NCI-H510A treated with DMSO at 0.1 percent for 48 hours (cell line): ENCODE data around the gene CNBD2.
"Not testable (repeated sequence)": the region's sequence is repeated elsewhere in the genome, so short reads cannot be mapped to it uniquely, and the experiment has no call there.

Experiments used
- DNase-seq: peaks from one replicate; lab custom pipeline; 2025; lab: John Stamatoyannopoulos, UW

CNBD2 gene

GRCh38 chr20:35967979-35968640, at the start of gene CNBD2:
Gene CNBD2, plus strand, starts transcription at chr20:35968590. Its CDS starts 173 bp downstream, at chr20:35968763.
- no peak for DNase-seq

- no peak for DNase-seq
Observed at GRCh38 chr20:35920523-35920922, 47.9 kb upstream of the CNBD2 start.

- DNase-seq, result no peak
Observed at GRCh38 chr20:35929301-35929700, 39.1 kb upstream of the CNBD2 start.

DNA sequence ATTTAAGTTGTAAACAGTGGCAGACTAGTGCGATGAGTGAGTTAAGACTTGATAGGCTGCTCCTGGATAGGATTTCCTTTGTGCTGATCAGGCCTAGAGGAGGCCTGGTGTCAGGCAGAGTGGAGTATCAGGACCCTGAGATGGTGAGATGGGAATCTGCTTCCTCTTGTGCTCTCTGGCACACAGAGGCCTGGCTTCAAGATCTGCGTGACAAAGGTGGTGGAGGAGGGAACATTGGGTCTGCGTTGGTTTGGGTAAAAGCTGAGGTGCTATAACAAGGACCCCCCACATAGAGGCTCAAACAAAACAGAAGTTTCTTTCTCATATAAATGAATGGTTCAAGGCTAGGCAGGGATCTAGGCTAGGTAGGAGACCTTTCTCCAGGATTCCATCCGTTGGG, 34.3 kb upstream of the CNBD2 start:
- no peak for DNase-seq

GRCh38 chr20:35939264-35939663, 29.1 kb upstream of the CNBD2 start:
- DNase-seq, result no peak

DNA sequence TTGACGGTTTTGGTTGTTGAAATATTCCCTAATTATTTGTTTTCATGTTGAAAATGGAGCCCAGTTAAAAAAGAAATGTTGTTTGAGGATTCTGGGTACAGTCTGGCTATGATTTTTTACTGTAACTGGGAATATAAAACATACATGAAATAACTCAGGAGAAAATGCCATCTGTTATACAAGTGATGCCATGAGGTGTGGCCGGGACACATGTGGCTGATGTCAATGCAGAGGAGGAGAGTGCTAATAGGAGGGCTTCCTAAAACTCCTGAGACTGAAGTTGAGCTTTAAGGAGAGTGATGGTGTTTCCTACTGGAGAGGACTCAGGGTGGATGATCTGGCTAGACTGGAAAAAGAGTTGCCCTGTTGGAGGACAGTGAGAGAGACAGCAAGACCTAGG, 26.8 kb upstream of the CNBD2 start:
- DNase-seq, result no peak

DNA sequence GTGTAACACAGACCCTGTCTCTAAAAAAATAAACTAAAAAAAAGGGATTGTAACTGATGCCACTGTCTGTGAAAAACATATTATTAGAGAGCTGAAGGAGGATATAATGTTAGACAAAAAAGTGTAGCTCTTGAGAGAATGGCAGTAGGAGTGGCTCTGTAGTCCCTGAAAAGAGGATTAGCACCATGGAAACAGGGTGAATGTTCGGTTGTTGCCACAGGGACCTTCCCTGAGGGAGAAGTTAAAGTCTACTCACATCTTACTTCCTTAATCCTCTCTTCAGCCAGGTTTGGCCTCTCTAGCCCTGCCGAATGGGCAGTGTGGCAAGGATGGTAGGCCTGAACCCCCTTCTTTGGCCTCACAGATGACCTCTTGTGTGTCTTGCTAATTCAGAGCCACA, 26.1 kb upstream of the CNBD2 start:
- DNase-seq, result no peak

DNA sequence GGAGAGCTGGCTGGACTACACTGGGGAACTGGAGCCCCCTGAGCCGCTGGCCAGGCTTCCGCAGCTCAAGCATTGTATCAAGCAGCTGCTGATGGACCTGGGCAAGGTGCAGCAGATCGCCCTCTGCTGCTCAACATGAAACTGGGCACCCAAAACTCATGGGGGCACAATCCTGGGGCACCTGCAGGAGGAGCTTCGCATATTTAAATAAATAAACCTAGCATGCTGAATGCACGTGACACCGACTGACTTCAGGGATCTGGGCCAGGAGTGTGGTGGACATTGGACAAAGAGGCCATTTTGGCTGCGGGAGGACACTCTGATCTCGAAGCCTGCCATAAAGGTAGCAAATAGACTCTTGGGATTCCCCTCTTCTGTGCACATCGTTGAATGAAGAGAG, 20.9 kb upstream of the CNBD2 start:
- DNase-seq, result peak; percentile 42

- no peak for DNase-seq
Observed at GRCh38 chr20:35947907-35948306, 20.5 kb upstream of the CNBD2 start.

DNA sequence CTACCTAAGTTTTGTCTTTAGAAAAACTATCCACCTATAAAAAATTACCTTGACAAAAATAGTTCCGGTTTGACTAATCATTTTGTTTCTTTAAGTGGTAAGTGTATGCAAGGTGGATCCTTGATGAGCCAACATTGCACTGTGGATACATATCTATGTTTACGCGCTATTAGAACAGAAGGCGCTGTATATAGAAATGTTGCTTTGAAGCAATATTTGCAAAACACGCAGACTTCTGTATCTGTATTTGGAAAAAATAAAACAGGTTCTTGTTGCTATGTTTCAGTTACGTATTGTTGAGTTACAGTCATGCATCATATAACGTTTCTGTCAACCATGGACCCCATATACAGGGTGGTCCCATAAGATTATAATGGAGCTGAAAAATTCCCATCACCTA, 18.3 kb upstream of the CNBD2 start:
- no peak for DNase-seq

DNA sequence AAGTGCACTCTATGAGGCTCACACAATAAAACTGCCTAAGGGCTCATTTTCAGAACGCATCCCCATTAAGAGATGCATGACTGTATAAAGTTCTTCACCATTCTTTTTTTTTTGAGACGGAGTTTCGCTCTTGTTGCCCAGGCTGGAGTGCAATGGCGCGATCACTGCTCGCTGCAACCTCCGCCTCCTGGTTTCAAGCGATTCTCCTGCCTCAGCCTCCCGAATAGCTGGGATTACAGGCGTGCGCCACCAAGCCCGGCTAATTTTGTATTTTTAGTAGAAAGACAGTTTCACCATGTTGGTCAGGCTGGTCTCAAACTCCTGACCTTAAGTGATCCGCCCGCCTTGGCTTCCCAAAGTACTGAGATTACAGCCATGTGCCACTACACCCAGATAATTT, 16.3 kb upstream of the CNBD2 start:
- DNase-seq, result not testable (repeated sequence)

GRCh38 chr20:35952480-35953386, 15.7 kb upstream of the CNBD2 start:
- DNase-seq, result no peak

- DNase-seq, result no peak
Observed at GRCh38 chr20:35953387-35954199, 14.8 kb upstream of the CNBD2 start.

GRCh38 chr20:35954200-35954906, 14.0 kb upstream of the CNBD2 start, which contains the start of gene SCAND1:
Gene SCAND1, minus strand, starts transcription at chr20:35954502. Its CDS starts 218 bp downstream, at chr20:35954284.
- DNase-seq, result peak; percentile 96

- peak; percentile 46 for DNase-seq
Observed at GRCh38 chr20:35954907-35955251, 13.5 kb upstream of the CNBD2 start.

- no peak for DNase-seq
Observed at GRCh38 chr20:35956616-35957015, 11.8 kb upstream of the CNBD2 start.

GRCh38 chr20:35959291-35959690, 9.1 kb upstream of the CNBD2 start:
- DNase-seq, result not testable (repeated sequence)

DNA sequence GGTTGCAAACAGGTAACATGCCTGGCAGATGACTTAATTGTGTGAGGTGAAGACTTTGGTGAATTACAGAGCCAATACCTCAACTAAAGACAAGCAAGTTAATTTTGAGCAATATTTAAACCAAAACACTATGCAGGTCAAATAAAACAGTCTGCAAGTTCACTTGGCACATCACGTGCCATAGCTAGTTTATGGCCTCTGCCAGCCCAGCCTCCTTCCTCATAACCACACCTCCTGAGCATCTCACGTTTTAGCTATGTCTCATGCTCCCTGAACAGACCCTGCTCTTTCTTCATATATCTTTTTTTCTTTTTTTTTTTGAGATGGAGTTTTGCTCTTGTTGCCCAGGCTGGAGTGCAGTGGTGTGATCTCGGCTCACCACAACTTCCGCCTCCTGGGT, 4.5 kb upstream of the CNBD2 start:
- no peak for DNase-seq

- no peak for DNase-seq
Observed at GRCh38 chr20:35968930-35969329, 540 bp downstream of the CNBD2 start.

- no peak for DNase-seq
Observed at GRCh38 chr20:35971981-35972380, 3.6 kb downstream of the CNBD2 start.

DNA sequence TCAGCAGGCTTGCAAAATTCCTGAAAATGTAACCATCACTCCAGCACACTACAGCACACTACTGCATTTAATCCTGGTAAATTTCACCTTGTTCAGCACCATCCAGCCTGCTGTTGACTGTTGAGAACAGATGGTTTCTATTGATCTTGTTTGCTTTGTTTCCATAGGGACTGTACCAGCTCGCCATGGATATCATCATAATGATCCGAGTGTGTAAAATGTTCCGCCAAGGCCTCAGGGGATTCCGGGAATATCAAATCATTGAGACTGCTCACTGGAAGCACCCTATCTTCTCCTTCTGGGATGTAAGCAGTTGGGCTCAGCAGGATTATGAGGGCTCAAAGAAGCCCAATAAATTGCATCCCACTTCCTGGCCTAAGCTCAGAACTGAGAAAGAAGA, 4.1 kb downstream of the CNBD2 start:
- no peak for DNase-seq

GRCh38 chr20:35974256-35974655, 5.9 kb downstream of the CNBD2 start:
- DNase-seq, result no peak
